ENCODE measurements around the gene QSOX2. TPM values are rescaled to one million over a fixed set of nuclear protein-coding genes. Genes with fewer than 3 reads are reported as not detected.

Gene QSOX2
- polyA plus RNA-seq, 2 of the 4 experiments (the other 2 are of a cell fraction), result 22.3 to 30.2 TPM

GRCh38 chr9:136232969-136233368 lies 12.6 kb downstream of the QSOX2 start:
- CTCF ChIA-PET, result interaction anchor here (0.7 kb wide), 1 partner anchor 436 kb away, joined by 3 read pairs; no protein-coding TSS in a partner anchor
- Histone ChIP-seq H3K27ac (no peak overlapping the region), H3K4me1 (peaks cover 14% of the 10 kb centered on the region), H3K4me3 (no peak overlapping the region), H3K4me2 (no peak overlapping the region), H3K9me3 (no peaks in the 10 kb centered on the region)
- DNase-seq (ENCODE audit: low read depth in 1 of 2, low spot score in 1 of 2), result no peak
- no peak for FAIRE-seq
- POLR2A ChIA-PET, result no interaction called here
- TF ChIP-seq JUN (IDR thresholded peaks at IDR 0.05), result no peak
- 91% methylated on average over 10 of the region's 10 CpGs for WGBS (ENCODE audit: missing lambda C conversion rate)
- no peak for ATAC-seq

DNA sequence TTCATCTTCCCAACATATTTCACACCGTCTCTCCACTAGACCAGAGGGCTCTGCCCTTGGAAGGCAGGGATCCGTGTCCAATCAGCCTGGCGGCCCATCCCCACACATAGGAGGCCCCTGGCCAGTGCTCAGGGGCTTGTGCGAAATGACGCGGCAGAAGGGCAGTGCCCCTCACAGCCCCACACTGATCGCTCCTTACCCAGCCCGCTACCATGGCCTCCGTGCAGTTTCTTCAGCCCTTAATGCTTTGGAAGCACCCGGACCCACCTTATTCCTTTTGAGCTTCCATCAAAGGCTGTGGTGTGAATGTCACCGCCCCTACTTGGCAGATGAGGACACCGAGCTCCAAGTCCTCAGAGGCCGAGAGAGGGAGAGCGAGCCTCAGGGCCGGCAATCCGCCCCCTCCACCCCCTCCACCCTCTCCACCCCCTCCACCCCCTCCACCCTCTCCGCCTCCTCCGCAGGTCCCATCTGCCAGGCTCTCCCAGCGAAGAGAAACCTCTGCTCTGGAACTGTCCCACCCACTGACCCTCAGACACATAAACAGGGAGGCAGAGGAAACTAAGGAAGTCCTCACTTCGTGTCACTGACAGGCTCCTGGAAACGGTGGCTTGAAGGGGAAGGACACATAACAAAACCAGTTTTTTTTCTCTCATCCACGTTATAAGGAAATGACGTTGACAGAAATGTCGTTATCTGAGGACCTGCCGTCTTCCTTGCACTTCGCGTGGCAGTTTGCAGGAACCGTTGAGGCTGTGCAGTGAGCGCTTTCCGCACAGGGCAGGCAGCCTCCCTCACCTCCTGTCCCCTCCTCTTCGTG lies 13.9 kb downstream of the QSOX2 start:
- no peak for DNase-seq (ENCODE audit: low read depth in 1 of 2, low spot score in 1 of 2)

GRCh38 chr9:136230773-136231172 lies 14.8 kb downstream of the QSOX2 start:
- FAIRE-seq (no peak), DNase-seq (ENCODE audit: low read depth in 1 of 2, low spot score in 1 of 2) (no peak), ATAC-seq (no peak)
- ChIA-PET POLR2A (no interaction called here), CTCF (interaction anchor here (0.5 to 1.6 kb wide), 3 partner anchors 10 to 53 kb away, joined by 3 to 5 read pairs (median 3); no protein-coding TSS in a partner anchor)
- Histone ChIP-seq H3K9me3 (no peaks in the 10 kb centered on the region), H3K4me3 (no peak overlapping the region), H3K27ac (no peak overlapping the region), H3K4me2 (no peak overlapping the region), H3K4me1 (peaks cover 18% of the 10 kb centered on the region)
- TF ChIP-seq NFE2L2 (conservative IDR thresholded peaks at IDR 0.05; ENCODE audit: low read length), result no peak
- no peak for TF ChIP-seq E2F6 (IDR thresholded peaks at IDR 0.05; ENCODE audit: borderline replicate concordance, low read depth)
- WGBS (ENCODE audit: missing lambda C conversion rate), result 86% methylated on average over 9 of the region's 9 CpGs

More for the DNA sequence above, 13.9 kb downstream of the QSOX2 start:
- FAIRE-seq (no peak), ATAC-seq (no peak)
- WGBS (ENCODE audit: missing lambda C conversion rate), result 95% methylated on average over 31 of the region's 31 CpGs
- TF ChIP-seq KDM1A (IDR thresholded peaks at IDR 0.05; ENCODE audit: low read depth) (no peak), POLR2AphosphoS2 (conservative IDR thresholded peaks at IDR 0.05; ENCODE audit: low read length) (no peak), ZNF302 (CRISPR knock-in tag; IDR thresholded peaks at IDR 0.05) (no peak), RAD21 (conservative IDR thresholded peaks at IDR 0.05 in 1 of 2, IDR thresholded peaks at IDR 0.05 in 1 of 2) (no peak), RCOR1 (IDR thresholded peaks at IDR 0.05; ENCODE audit: low read depth, low read length) (no peak), MAFK (IDR thresholded peaks at IDR 0.05; ENCODE audit: partially characterized antibody) (no peak), ZSCAN20 (CRISPR knock-in tag; IDR thresholded peaks at IDR 0.05) (no peak), RNF2 (IDR thresholded peaks at IDR 0.05; ENCODE audit: borderline replicate concordance, low read depth) (no peak), RARB (CRISPR knock-in tag; IDR thresholded peaks at IDR 0.05) (no peak), MAZ (IDR thresholded peaks at IDR 0.05; ENCODE audit: borderline replicate concordance, low read depth, low read length) (no peak), RFX5 (IDR thresholded peaks at IDR 0.05) (no peak), HOXA7 (CRISPR knock-in tag; IDR thresholded peaks at IDR 0.05) (no peak), HDAC2 (IDR thresholded peaks at IDR 0.05) (no peak), ZFP36 (IDR thresholded peaks at IDR 0.05; ENCODE audit: borderline replicate concordance, partially characterized antibody) (no peak), CEBPB (IDR thresholded peaks at IDR 0.05) (no peak), NR3C1 (IDR thresholded peaks at IDR 0.05) (no peak)
- no peak overlapping the region for H3K4me2 ChIP-seq
- CTCF ChIA-PET, result interaction anchor here (0.6 kb wide), 1 partner anchor 9 kb away, joined by 3 read pairs; no protein-coding TSS in a partner anchor
- H3K27ac ChIP-seq, result no peak overlapping the region
- H3K4me3 ChIP-seq, result no peak overlapping the region
- no peaks in the 10 kb centered on the region for H3K9me3 ChIP-seq
- H3K4me1 ChIP-seq, result peaks cover 18% of the 10 kb centered on the region
- POLR2A ChIA-PET, result no interaction called here

- WGBS (ENCODE audit: missing lambda C conversion rate), result 94% methylated on average over 10 of the region's 10 CpGs
- H3K4me2 ChIP-seq, result no peak overlapping the region
- ATAC-seq (no peak), DNase-seq (ENCODE audit: low read depth in 1 of 2, low spot score in 1 of 2) (no peak), FAIRE-seq (no peak)
- no peaks in the 10 kb centered on the region for H3K9me3 ChIP-seq
- ChIA-PET CTCF (interaction anchor here (0.5 to 1.6 kb wide), 3 partner anchors 10 to 53 kb away, joined by 3 to 5 read pairs (median 3); no protein-coding TSS in a partner anchor), POLR2A (no interaction called here)
- no peak overlapping the region for H3K4me3 ChIP-seq
- no peak overlapping the region for H3K27ac ChIP-seq
- peaks cover 18% of the 10 kb centered on the region for H3K4me1 ChIP-seq
- TF ChIP-seq, protein P1, sequence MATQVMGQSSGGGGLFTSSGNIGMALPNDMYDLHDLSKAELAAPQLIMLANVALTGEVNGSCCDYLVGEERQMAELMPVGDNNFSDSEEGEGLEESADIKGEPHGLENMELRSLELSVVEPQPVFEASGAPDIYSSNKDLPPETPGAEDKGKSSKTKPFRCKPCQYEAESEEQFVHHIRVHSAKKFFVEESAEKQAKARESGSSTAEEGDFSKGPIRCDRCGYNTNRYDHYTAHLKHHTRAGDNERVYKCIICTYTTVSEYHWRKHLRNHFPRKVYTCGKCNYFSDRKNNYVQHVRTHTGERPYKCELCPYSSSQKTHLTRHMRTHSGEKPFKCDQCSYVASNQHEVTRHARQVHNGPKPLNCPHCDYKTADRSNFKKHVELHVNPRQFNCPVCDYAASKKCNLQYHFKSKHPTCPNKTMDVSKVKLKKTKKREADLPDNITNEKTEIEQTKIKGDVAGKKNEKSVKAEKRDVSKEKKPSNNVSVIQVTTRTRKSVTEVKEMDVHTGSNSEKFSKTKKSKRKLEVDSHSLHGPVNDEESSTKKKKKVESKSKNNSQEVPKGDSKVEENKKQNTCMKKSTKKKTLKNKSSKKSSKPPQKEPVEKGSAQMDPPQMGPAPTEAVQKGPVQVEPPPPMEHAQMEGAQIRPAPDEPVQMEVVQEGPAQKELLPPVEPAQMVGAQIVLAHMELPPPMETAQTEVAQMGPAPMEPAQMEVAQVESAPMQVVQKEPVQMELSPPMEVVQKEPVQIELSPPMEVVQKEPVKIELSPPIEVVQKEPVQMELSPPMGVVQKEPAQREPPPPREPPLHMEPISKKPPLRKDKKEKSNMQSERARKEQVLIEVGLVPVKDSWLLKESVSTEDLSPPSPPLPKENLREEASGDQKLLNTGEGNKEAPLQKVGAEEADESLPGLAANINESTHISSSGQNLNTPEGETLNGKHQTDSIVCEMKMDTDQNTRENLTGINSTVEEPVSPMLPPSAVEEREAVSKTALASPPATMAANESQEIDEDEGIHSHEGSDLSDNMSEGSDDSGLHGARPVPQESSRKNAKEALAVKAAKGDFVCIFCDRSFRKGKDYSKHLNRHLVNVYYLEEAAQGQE (IDR thresholded peaks at IDR 0.05), result no peak
- TF ChIP-seq SMC3 (IDR thresholded peaks at IDR 0.05) (no peak), ZC3H11A (IDR thresholded peaks at IDR 0.05) (no peak), FOSL2 (IDR thresholded peaks at IDR 0.05) (no peak), FOSL2 (CRISPR knock-in tag; IDR thresholded peaks at IDR 0.05) (no peak), POLR2AphosphoS2 (conservative IDR thresholded peaks at IDR 0.05; ENCODE audit: low read length) (no peak), MYC (IDR thresholded peaks at IDR 0.05; ENCODE audit: borderline replicate concordance, low read length) (no peak), RFX5 (IDR thresholded peaks at IDR 0.05) (no peak), CEBPB (IDR thresholded peaks at IDR 0.05) (no peak), ZSCAN20 (CRISPR knock-in tag; IDR thresholded peaks at IDR 0.05) (no peak)
- TF ChIP-seq, protein P2, sequence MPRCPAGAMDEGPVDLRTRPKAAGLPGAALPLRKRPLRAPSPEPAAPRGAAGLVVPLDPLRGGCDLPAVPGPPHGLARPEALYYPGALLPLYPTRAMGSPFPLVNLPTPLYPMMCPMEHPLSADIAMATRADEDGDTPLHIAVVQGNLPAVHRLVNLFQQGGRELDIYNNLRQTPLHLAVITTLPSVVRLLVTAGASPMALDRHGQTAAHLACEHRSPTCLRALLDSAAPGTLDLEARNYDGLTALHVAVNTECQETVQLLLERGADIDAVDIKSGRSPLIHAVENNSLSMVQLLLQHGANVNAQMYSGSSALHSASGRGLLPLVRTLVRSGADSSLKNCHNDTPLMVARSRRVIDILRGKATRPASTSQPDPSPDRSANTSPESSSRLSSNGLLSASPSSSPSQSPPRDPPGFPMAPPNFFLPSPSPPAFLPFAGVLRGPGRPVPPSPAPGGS (IDR thresholded peaks at IDR 0.05), result no peak
Measured at GRCh38 chr9:136230365-136230764, 15.2 kb downstream of the QSOX2 start.
